Measurements from ENCODE around the gene TENM3.

Gene TENM3

DNA sequence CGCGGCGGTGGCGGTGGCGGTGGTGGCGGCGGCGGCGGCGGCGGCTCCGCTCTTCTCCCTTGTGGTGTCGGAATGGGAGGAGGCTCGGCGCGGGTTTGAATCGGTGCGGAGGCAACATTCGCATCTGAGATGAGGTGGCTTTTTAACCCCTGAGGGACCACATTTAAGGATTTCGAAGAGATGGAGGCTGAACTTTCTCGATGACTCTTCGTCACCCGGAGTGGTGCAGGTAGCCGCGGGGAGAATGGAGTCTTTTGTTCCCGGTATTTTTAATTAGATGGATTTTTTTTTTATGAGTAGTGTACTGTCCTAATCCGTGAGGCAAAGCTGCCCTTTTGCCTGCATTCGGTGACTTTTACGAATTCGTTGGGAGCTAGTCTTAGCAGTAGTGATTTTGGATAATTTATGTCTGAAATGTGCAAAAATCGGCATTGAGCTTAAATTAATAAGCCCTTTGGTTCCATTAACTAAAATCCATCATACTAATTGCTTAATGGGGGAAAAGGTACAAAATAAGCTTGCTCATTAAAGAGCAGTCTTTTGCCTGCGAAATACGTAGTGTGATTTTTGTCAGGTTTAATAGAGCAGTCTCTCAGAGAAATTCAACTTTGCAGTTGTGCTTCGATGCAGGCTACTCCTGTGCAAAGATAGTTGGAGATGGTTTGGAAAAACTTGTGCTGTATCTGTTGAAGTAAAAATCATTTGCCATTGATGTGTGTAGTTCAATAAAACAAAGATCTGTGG lies 206.2 kb downstream of the TENM3 start (continued):
- peak; percentile 85 for TF ChIP-seq ZNF664 (tag by site-specific recombination; IDR thresholded peaks at IDR 0.05)
- TF ChIP-seq, protein P1, sequence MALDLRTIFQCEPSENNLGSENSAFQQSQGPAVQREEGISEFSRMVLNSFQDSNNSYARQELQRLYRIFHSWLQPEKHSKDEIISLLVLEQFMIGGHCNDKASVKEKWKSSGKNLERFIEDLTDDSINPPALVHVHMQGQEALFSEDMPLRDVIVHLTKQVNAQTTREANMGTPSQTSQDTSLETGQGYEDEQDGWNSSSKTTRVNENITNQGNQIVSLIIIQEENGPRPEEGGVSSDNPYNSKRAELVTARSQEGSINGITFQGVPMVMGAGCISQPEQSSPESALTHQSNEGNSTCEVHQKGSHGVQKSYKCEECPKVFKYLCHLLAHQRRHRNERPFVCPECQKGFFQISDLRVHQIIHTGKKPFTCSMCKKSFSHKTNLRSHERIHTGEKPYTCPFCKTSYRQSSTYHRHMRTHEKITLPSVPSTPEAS (tag by site-specific recombination; IDR thresholded peaks at IDR 0.05) = no peak
- no peak for TF ChIP-seq ZFP3 (tag by site-specific recombination; IDR thresholded peaks at IDR 0.05; ENCODE audit: low read depth)
- TF ChIP-seq OSR2 (tag by site-specific recombination; IDR thresholded peaks at IDR 0.05) = no peak
- TF ChIP-seq, protein P2, sequence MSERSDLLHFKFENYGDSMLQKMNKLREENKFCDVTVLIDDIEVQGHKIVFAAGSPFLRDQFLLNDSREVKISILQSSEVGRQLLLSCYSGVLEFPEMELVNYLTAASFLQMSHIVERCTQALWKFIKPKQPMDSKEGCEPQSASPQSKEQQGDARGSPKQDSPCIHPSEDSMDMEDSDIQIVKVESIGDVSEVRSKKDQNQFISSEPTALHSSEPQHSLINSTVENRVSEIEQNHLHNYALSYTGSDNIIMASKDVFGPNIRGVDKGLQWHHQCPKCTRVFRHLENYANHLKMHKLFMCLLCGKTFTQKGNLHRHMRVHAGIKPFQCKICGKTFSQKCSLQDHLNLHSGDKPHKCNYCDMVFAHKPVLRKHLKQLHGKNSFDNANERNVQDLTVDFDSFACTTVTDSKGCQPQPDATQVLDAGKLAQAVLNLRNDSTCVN (tag by site-specific recombination; optimal IDR thresholded peaks at IDR 0.05) = no peak
- no peak for TF ChIP-seq REPIN1 (tag by site-specific recombination; IDR thresholded peaks at IDR 0.05; ENCODE audit: low read depth)
- TF ChIP-seq SP3 (tag by site-specific recombination; IDR thresholded peaks at IDR 0.05) = no peak
- no peak for TF ChIP-seq ZBTB8A (tag by site-specific recombination; IDR thresholded peaks at IDR 0.05)
- TF ChIP-seq ZNF621 (tag by site-specific recombination; IDR thresholded peaks at IDR 0.05) = no peak
- TF ChIP-seq ZNF837 (tag by site-specific recombination; IDR thresholded peaks at IDR 0.05) = no peak
- TF ChIP-seq, protein P3, sequence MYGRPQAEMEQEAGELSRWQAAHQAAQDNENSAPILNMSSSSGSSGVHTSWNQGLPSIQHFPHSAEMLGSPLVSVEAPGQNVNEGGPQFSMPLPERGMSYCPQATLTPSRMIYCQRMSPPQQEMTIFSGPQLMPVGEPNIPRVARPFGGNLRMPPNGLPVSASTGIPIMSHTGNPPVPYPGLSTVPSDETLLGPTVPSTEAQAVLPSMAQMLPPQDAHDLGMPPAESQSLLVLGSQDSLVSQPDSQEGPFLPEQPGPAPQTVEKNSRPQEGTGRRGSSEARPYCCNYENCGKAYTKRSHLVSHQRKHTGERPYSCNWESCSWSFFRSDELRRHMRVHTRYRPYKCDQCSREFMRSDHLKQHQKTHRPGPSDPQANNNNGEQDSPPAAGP (tag by site-specific recombination; IDR thresholded peaks at IDR 0.05) = no peak
- TF ChIP-seq, protein P4, sequence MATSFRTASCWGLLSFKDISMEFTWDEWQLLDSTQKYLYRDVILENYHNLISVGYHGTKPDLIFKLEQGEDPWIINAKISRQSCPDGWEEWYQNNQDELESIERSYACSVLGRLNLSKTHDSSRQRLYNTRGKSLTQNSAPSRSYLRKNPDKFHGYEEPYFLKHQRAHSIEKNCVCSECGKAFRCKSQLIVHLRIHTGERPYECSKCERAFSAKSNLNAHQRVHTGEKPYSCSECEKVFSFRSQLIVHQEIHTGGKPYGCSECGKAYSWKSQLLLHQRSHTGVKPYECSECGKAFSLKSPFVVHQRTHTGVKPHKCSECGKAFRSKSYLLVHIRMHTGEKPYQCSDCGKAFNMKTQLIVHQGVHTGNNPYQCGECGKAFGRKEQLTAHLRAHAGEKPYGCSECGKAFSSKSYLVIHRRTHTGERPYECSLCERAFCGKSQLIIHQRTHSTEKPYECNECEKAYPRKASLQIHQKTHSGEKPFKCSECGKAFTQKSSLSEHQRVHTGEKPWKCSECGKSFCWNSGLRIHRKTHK (tag by site-specific recombination; IDR thresholded peaks at IDR 0.05) = no peak
- no peak for TF ChIP-seq ZNF785 (tag by site-specific recombination; IDR thresholded peaks at IDR 0.05)
- TF ChIP-seq BCL11A (tag by site-specific recombination; IDR thresholded peaks at IDR 0.05; ENCODE audit: low read depth) = no peak
- TF ChIP-seq FEZF1 (tag by site-specific recombination; IDR thresholded peaks at IDR 0.05) = peak; percentile 54; the same call in 1 of the 2 replicates
- no peak for TF ChIP-seq ZNF114 (tag by site-specific recombination; IDR thresholded peaks at IDR 0.05)
- TF ChIP-seq, protein P5, sequence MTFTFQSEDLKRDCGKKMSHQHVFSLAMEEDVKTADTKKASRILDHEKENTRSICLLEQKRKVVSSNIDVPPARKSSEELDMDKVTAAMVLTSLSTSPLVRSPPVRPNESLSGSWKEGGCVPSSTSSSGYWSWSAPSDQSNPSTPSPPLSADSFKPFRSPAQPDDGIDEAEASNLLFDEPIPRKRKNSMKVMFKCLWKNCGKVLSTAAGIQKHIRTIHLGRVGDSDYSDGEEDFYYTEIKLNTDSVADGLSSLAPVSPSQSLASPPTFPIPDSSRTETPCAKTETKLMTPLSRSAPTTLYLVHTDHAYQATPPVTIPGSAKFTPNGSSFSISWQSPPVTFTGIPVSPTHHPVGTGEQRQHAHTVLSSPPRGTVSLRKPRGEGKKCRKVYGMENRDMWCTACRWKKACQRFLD (tag by site-specific recombination; IDR thresholded peaks at IDR 0.05) = no peak
- no peak for TF ChIP-seq ZNF626 (tag by site-specific recombination; IDR thresholded peaks at IDR 0.05)
- no peak for TF ChIP-seq YY2 (tag by site-specific recombination; IDR thresholded peaks at IDR 0.05)
- TF ChIP-seq HOXD13 (CRISPR knock-in tag; IDR thresholded peaks at IDR 0.05; ENCODE audit: borderline replicate concordance) = no peak
- TF ChIP-seq ZBTB17 (tag by site-specific recombination; IDR thresholded peaks at IDR 0.05) = peak; percentile 48
- TF ChIP-seq, protein P6, sequence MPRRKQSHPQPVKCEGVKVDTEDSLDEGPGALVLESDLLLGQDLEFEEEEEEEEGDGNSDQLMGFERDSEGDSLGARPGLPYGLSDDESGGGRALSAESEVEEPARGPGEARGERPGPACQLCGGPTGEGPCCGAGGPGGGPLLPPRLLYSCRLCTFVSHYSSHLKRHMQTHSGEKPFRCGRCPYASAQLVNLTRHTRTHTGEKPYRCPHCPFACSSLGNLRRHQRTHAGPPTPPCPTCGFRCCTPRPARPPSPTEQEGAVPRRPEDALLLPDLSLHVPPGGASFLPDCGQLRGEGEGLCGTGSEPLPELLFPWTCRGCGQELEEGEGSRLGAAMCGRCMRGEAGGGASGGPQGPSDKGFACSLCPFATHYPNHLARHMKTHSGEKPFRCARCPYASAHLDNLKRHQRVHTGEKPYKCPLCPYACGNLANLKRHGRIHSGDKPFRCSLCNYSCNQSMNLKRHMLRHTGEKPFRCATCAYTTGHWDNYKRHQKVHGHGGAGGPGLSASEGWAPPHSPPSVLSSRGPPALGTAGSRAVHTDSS (tag by site-specific recombination; IDR thresholded peaks at IDR 0.05) = no peak
- TF ChIP-seq, protein P7, sequence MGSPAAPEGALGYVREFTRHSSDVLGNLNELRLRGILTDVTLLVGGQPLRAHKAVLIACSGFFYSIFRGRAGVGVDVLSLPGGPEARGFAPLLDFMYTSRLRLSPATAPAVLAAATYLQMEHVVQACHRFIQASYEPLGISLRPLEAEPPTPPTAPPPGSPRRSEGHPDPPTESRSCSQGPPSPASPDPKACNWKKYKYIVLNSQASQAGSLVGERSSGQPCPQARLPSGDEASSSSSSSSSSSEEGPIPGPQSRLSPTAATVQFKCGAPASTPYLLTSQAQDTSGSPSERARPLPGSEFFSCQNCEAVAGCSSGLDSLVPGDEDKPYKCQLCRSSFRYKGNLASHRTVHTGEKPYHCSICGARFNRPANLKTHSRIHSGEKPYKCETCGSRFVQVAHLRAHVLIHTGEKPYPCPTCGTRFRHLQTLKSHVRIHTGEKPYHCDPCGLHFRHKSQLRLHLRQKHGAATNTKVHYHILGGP (tag by site-specific recombination; IDR thresholded peaks at IDR 0.05) = no peak
- TF ChIP-seq, protein P8, sequence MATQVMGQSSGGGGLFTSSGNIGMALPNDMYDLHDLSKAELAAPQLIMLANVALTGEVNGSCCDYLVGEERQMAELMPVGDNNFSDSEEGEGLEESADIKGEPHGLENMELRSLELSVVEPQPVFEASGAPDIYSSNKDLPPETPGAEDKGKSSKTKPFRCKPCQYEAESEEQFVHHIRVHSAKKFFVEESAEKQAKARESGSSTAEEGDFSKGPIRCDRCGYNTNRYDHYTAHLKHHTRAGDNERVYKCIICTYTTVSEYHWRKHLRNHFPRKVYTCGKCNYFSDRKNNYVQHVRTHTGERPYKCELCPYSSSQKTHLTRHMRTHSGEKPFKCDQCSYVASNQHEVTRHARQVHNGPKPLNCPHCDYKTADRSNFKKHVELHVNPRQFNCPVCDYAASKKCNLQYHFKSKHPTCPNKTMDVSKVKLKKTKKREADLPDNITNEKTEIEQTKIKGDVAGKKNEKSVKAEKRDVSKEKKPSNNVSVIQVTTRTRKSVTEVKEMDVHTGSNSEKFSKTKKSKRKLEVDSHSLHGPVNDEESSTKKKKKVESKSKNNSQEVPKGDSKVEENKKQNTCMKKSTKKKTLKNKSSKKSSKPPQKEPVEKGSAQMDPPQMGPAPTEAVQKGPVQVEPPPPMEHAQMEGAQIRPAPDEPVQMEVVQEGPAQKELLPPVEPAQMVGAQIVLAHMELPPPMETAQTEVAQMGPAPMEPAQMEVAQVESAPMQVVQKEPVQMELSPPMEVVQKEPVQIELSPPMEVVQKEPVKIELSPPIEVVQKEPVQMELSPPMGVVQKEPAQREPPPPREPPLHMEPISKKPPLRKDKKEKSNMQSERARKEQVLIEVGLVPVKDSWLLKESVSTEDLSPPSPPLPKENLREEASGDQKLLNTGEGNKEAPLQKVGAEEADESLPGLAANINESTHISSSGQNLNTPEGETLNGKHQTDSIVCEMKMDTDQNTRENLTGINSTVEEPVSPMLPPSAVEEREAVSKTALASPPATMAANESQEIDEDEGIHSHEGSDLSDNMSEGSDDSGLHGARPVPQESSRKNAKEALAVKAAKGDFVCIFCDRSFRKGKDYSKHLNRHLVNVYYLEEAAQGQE (tag by site-specific recombination; IDR thresholded peaks at IDR 0.05) = no peak
- no peak for TF ChIP-seq ZNF221 (tag by site-specific recombination; IDR thresholded peaks at IDR 0.05; ENCODE audit: borderline replicate concordance)
- TF ChIP-seq TCF7L2 (IDR thresholded peaks at IDR 0.05; ENCODE audit: borderline replicate concordance, low read depth, low read length) = 0 out of 2 replicates have a peak, but pooled peaks have one; percentile 13
